IPS DF 4.7 (cell line): ENCODE measurements around the gene EPHX1.
"Not testable (repeated sequence)": the region's sequence is repeated elsewhere in the genome, so short reads cannot be mapped to it uniquely, and the experiment has no call there.

ENCODE experiments used
- DNase-seq: peaks from one replicate; pipeline ENCODE4 v3.0.0-alpha.2; 2013; ENCODE audit warnings: low spot score; ENCODE audit errors: extremely low read depth

EPHX1 gene

GRCh38 chr1:225815526-225816178, 5.7 kb downstream of the EPHX1 start:
- DNase-seq = no peak

- DNase-seq = no peak
Measured at GRCh38 chr1:225816643-225817538, 7.0 kb downstream of the EPHX1 start.

- DNase-seq = no peak
Measured at GRCh38 chr1:225817611-225818061, 7.7 kb downstream of the EPHX1 start.

- no peak for DNase-seq
Measured at GRCh38 chr1:225818229-225818628, 8.3 kb downstream of the EPHX1 start.

- DNase-seq = no peak
Measured at GRCh38 chr1:225819346-225820192, 9.6 kb downstream of the EPHX1 start.

- no peak for DNase-seq
Measured at GRCh38 chr1:225820522-225821120, 10.7 kb downstream of the EPHX1 start.

GRCh38 chr1:225822655-225823403, 12.9 kb downstream of the EPHX1 start:
- DNase-seq = no peak

GRCh38 chr1:225823811-225824261, 13.9 kb downstream of the EPHX1 start:
- DNase-seq = no peak

- DNase-seq = no peak
Measured at GRCh38 chr1:225824533-225824941, 14.6 kb downstream of the EPHX1 start.

GRCh38 chr1:225825078-225825477, 15.2 kb downstream of the EPHX1 start:
- no peak for DNase-seq

GRCh38 chr1:225825607-225826007, 15.7 kb downstream of the EPHX1 start:
- DNase-seq = no peak

- DNase-seq = no peak
Measured at GRCh38 chr1:225827076-225827475, 17.2 kb downstream of the EPHX1 start.

- DNase-seq = no peak
Measured at GRCh38 chr1:225828706-225829345, 18.9 kb downstream of the EPHX1 start.

GRCh38 chr1:225830841-225831240, 20.9 kb downstream of the EPHX1 start:
- DNase-seq = no peak

GRCh38 chr1:225834417-225835329, 24.7 kb downstream of the EPHX1 start:
- no peak for DNase-seq

- no peak for DNase-seq
Measured at GRCh38 chr1:225835856-225836255, 25.9 kb downstream of the EPHX1 start.

GRCh38 chr1:225836296-225836695, 26.4 kb downstream of the EPHX1 start:
- DNase-seq = not testable (repeated sequence)

- no peak for DNase-seq
Measured at GRCh38 chr1:225838793-225839192, 28.9 kb downstream of the EPHX1 start.

- DNase-seq = no peak
Measured at GRCh38 chr1:225840223-225840610, 30.3 kb downstream of the EPHX1 start.
